Activated T-helper 1 cell treated with anti-CD3 and anti-CD28 coated beads, Interleukin-2, amount 50 U/mL, for 16 hours (primary cell): Measurements from ENCODE around the gene DGCR2.
"Not testable (repeated sequence)": the region's sequence is repeated elsewhere in the genome, so short reads cannot be mapped to it uniquely, and the experiment has no call there.

ENCODE experiments used
- DNase-seq, 2 donors: peaks; one replicate each; pipeline ENCODE4 v3.0.0-alpha.2; 2020; ENCODE audit warnings: low read depth in 1 of 2, low spot score in 1 of 2

Gene DGCR2

GRCh38 chr22:18988958-18989357 is 133.3 kb downstream of the DGCR2 start:
- DNase-seq = no peak

GRCh38 chr22:18987765-18988164 is 134.4 kb downstream of the DGCR2 start:
- no peak for DNase-seq

GRCh38 chr22:18987114-18987513 is 135.1 kb downstream of the DGCR2 start:
- DNase-seq = not testable (repeated sequence)
